ENCODE data around the gene PSMC5.

Gene PSMC5

DNA sequence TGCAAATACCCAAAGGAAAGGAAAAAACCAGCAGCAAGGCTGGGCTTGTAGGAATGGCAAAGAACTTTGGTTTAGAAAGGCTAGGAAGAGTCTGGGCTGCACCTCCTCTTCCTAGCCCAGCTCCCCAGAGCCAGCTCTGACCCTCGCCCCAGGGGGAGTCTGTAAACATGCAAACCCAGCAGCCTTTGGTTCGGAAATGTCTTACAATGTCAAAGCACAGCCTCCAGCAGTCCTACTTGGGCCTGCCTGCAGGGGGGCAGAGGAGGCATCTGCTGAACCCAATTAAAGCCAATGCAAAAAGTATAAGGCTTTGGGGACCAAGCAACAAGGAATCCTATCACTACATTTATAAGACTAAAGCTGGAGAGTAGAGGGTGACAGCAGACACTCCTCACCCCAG, 5.2 kb downstream of the PSMC5 start:
- TF ChIP-seq CTCF (IDR thresholded peaks at IDR 0.05; ENCODE audit: insufficient read depth, low read depth, low read length, missing control alignments), result no peak
- no peak for DNase-seq (ENCODE audit: low read depth)
- H3K4me3 ChIP-seq (ENCODE audit: low read length), result no peak overlapping the region

DNA sequence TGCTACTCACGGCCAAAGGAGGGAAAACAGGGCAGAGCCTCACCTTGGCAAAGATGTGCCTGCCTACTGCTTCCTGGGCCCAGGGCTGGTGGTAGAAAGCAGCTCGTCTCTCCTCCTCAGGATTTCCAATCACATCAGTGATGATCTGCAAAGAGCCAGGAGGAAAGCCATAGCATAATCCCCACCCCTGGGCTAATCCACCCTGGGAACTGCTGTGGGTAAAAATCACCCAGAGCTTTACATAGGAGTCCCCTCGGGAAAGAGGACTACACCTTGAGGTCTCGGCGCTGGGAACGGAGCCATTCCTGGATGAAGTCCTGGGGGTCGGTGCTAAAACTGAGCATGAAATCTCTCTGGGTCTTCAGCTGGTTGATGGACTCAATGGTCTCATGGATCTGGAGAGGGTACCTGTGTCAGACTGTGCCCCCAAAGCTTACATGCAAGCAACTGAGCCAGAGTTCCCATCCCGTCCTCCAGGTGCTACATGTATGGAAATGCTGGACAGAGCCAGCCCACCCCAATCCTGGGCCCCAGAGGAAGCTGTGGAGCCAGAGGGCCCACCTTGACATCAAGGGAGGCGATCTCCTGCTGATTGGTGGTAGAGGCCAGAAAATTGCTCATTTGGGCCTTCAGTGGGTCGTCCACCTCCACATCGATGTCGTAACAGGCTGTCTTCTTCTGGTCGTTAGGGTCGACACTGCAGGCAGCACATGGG, 6.0 kb downstream of the PSMC5 start:
- no peak overlapping the region for H3K4me3 ChIP-seq (ENCODE audit: low read length)
- no peak for TF ChIP-seq CTCF (IDR thresholded peaks at IDR 0.05; ENCODE audit: insufficient read depth, low read depth, low read length, missing control alignments)
- no peak for DNase-seq (ENCODE audit: low read depth)

DNA sequence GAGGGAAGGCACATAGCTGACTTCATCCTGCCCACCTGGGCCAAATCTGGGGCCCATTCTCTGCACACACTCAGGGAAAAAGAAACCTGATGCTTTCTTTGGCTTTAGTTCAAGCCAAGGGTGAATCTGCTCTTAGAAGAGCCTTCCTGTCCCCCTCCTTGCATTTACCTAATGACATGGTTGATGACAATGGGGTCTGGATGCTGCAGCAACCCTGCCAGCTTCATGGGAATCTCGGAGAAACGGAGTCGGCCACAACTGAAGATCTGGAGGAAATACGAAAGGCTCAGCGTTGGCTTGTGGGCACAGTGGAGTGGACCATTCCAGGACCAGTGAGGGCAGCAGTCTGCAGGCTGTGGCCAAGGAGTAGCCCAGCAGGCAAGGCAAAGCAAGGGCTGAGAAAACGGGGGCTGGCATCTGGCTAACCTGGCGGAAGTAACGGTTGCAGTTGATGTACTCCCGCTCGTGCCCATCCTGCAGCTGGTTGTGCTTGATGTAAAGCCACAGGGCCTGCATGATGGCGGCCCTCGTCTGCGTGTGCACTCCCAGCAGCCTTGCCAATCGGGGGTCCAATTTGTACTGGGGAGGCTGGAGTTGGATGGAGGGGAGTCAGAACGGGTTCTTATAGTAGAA, 6.6 kb downstream of the PSMC5 start:
- no peak for DNase-seq (ENCODE audit: low read depth)
- H3K4me3 ChIP-seq (ENCODE audit: low read length), result no peak overlapping the region
- TF ChIP-seq CTCF (IDR thresholded peaks at IDR 0.05; ENCODE audit: insufficient read depth, low read depth, low read length, missing control alignments), result no peak

DNA sequence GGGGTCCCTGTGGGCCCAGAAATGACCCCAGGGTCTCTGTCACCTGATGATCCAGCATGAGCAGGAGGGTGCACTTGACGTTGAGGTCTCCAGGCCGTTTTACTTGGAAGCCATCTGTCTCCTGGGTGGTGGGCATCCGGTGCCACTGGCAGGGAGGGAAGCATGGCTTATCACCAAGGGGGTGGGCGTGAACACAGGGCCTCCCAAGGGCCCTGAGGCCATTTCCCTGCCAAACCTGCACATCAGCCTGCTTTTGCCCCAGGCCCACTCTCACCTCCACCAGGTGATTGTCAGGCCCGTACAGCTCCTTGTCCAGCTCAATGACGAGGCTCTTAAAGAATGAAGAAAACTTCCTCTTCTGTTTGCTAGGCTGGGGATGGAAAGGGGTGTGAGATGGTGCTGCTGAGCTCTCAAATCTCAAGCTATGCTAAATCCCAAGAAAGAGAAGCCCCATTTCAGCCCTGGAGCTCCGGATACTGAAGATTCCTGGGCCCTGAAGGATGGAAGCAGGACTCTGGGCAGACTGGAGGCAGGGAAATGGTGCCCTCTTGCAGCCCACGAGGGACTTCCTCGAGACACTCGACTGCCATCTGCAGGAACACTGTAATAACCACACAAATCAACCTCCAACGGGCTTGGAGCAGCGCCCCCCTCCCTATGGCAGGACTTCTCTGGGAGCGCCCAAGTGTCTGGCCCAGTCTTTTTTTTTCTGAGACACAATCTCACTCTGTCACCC, 7.4 kb downstream of the PSMC5 start:
- H3K4me3 ChIP-seq (ENCODE audit: low read length), result no peak overlapping the region
- peak; percentile 70 for TF ChIP-seq CTCF (IDR thresholded peaks at IDR 0.05; ENCODE audit: insufficient read depth, low read depth, low read length, missing control alignments)
- DNase-seq (ENCODE audit: low read depth), result peak; percentile 83

DNA sequence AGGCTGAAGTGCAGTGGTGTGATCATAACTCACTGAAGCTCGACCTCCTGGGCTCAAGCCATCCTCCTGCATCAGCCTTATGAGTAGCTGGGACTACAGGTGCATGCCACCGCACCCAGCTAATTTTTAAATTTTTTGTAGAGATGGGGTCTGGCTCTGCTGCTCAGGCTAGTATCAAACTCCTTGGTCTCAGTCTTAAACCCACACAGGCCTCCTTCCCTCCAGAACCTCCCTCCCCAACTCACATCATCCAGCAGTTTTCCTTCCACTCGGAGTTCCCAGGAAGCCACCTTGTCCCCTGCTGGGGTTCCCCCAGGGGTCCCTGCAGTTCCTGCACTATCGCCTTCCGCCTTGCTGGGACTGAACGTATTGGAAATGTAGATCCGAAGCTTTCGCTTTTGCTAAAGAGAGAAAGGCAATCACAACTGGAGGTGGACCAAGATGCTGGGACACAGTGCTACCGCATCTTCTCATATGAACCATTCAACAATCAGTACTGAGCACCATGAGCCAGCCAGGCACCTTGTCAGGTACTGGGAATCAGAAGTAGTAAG, 8.0 kb downstream of the PSMC5 start:
- TF ChIP-seq CTCF (IDR thresholded peaks at IDR 0.05; ENCODE audit: insufficient read depth, low read depth, low read length, missing control alignments), result no peak
- no peak overlapping the region for H3K4me3 ChIP-seq (ENCODE audit: low read length)
- no peak for DNase-seq (ENCODE audit: low read depth)

DNA sequence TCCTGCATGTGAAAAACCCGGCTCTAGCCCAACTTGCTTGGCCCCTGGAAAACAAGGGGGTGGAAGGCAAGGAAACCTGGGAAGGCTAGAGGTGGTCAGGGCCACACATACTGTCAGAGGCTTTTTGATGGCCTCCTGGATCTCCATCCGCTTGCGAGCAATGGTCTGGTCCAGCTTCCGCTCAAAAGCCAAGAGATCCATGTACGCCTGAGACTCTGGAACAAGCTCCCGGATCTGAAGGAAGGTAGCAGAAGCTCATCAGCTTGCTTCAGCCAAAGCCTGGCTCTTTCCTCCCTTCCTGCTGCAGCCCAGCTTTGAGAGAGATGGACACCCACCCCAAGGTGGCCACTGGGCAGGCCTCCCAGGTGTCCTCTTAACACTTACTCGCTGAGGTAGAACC, 9.6 kb downstream of the PSMC5 start:
- H3K4me3 ChIP-seq (ENCODE audit: low read length), result no peak overlapping the region
- TF ChIP-seq CTCF (IDR thresholded peaks at IDR 0.05; ENCODE audit: insufficient read depth, low read depth, low read length, missing control alignments), result no peak
- no peak for DNase-seq (ENCODE audit: low read depth)
